Measurements from ENCODE around the gene RSPH6A.
"Not testable (repeated sequence)": the region's sequence is repeated elsewhere in the genome, so short reads cannot be mapped to it uniquely, and the experiment has no call there.

The RSPH6A gene

DNA sequence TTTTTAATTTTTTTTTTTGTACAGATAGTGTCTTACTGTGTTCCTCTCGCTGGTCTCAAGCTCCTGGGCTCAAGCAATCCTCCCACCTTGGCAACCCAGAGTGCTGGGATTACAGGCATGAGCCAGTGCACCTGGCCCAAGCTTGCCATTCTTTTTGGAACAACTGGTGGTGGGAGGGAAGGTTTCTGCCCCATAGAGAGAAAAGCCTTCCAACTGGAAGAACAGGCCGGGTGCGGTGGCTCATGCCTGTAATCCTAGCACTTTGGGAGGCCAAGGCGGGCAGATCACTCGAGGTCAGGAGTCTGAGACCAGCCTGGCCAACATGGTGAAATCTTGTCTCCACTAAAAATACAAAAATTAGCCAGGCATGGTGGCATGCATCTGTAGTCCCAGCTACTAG is 15.6 kb downstream of the RSPH6A start:
- DNase-seq: not testable (repeated sequence)

DNA sequence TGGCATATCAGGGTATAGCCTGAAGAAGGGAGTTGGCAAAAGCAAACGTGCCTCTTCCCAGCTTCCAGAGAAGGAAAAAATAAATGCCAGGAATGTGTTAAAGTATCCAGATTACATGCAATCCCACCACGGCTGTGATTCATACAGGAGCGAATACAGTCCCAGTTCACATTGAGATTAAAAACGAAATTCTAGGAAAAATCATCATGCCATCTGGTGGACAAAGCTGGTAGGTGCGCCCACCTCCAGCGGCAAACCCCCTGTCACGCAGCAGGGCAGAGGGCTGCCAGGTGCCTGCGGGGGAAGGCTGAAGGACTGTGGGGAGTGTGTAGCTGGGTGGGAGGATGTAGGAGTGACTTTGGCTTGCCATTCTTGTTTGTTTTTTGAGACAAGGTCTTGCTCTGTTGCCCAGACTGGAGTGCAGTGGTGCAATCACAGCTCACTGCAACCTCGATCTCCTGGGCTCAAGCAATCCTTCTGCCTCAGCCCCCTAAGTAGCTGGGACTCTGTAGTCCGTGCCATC is 16.1 kb downstream of the RSPH6A start:
- peak; percentile 79 for DNase-seq

DNA sequence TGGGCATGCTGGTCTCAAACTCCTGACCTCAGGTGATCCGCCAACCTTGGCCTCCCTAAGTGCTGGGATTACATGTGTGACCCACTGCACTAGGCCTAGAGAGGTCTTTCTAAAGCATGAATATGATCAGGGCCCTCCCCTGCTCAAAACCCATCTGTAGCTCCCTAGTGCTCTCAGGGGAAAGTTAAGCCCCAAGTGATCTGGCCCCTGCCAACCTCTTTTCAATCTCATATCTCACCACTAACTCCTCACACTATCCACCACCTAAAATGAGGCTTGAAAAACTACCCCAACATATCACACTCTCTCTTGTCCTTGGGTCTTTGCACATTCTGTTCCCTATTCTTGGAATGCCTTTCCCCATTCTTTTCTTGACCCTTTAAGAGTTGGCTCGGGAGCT is 20.5 kb downstream of the RSPH6A start:
- no peak for DNase-seq

DNA sequence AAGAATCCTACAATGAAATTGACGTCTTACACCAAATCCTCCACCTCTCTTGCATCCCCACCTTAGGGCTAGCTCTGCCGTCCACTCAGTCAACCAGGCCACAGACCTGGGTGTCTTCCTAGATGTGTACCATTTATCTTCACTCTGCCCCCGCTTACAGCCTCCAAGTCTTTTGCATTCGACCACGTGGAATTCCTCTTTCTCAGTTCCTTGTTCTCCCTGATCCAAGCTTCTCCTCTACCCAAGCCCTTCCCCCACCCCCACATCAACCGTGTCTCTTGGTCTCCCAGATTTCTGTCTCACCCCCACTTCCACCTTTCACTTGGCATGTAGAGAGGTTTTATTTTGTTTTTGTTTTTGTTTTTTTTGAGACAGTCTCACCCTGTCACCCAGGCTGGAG is 21.2 kb downstream of the RSPH6A start:
- DNase-seq: no peak

DNA sequence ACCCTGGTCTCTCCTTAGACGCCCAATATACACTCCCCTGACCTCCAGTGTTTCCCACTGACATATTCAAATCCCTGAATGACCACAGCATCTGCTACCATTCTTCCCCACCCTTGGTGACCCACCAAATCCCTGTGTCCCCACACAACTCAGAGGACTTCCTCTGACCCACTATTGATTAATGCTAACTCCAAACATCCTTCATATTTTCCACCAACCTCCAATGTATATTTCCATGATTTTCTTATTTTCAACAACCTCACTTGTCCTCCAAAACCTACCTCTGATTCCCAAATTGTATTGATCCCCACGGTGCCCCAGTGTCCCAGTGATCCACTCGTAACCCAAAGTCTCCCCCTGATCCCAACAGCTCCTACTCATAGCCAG is 21.9 kb downstream of the RSPH6A start:
- no peak for DNase-seq

DNA sequence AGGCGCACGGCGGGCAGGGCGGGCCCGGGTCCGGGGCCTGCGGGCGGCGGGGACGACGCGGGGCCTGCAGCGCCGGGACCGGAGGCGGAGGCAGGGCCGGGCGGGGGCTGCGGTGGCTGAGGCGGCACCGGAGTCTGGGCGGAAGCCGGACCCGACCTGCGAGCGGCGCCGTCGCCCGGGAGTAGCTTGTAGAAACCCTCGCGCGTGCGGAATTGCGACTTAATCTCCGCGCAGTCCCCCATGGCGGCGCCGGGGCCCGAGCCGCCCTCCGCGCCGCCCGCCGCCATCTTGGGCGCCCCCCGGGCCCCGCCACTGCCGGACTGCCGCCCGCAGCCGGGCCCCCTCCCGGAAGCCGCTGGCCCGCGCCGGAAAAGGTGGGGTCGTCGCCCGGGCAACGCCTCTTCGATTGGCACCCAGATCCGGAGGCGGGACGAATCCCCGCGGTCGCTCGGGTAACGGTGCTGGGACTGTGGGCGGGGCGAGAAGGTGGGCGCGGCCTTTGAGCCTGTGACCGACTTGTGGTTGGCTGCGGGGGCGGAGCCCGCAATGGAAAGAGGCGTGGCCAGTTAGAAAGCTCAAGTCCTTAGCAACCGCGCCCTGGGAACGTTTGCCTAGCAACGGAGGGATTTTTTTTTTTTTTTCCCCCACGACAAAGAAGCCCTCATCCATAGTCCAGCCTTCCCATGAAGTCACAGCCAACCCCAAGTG is 22.5 kb downstream of the RSPH6A start, which contains the start of gene DMWD:
DMWD (minus strand) TSS at position 376 of the 708 bp plus-strand sequence; CDS start at position 287, 89 bp downstream.
- DNase-seq: peak; percentile 99

DNA sequence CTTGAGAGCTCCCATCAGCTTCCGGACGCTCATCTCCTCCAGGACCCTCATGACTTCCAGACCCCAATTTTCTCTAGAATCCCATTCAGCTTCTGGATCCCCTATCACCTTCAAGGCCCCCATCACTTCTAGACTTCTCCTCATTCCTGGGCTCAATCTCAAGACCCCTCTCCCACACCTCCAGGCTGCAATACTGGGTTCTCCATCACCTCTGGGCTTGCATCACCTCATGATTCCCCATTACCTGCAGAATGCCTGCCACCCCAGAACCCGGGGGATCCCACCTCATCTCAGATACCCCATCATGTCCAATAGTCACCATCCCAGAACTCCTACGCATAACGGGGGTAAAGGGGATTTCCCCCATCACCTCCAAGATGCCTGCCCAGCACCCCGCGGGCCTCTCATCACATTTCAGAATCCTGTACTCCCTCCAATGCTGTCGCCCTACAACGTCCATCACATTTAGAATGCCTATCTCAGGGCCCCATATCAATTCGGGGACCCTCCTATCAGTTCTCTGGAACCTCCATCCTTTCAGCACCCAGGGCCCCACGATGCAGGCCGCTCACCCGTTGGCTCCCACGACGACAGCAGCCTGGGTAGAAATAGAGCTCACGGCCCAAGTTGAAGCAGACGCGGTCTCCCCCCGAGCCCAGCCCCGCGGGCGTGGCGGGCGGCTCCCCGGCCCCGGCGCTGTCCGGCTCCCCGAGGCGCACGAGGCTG is 23.2 kb downstream of the RSPH6A start:
- no peak for DNase-seq

DNA sequence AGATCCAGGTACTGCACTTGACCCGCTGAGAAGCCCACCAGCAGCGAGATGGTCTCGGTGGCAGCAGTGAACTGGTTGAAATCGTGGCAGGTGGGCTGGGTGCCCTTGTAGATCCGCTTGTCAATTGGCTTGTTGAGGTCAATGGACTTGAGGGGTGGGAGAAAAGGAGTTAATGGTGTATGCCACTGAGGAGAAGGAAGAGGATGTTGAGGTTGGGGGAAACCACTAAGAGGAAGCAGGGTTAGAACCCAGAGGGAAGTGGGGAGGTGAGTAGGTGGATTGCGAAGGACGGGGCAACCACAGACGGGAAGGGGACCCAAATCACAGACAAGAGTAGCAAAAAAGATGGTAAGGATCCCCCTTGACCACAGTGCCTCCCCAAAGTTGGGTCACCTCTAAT is 24.2 kb downstream of the RSPH6A start:
- DNase-seq: peak; percentile 74

DNA sequence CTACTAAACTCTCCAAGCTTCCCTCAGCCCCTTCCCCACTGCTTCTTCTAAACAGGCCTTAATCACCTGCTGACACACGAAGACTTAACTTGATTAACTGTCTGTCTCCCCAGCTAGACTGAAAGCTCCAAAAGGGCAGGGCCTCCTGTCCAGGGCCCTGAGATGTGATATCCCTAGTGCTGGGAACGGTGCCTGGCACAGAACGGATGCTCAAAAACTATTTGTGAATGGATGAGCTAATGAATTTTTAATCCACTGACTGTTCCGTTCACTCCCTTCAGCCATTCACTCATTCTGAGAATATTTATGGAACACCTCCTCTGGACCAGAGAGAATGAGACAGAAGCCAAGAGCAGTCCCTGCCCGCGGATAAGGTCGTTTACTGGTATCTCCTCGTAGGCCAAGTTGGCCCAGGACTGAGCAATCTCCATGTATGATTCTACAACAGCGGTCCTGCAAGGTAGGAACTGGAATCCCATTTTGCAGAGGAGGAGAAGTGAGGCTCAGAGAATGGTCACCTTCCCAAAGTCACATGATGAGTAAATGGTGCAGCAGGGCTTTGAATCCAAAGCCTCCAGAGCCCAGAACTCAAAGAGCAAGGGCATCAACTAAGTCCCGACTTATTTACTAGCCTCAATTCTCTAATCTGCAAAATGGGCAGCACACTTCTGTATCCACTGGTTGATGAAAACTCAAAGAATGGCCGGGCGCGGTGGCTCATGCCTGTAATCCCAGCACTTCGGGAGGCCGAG is 25.9 kb downstream of the RSPH6A start:
- no peak for DNase-seq

DNA sequence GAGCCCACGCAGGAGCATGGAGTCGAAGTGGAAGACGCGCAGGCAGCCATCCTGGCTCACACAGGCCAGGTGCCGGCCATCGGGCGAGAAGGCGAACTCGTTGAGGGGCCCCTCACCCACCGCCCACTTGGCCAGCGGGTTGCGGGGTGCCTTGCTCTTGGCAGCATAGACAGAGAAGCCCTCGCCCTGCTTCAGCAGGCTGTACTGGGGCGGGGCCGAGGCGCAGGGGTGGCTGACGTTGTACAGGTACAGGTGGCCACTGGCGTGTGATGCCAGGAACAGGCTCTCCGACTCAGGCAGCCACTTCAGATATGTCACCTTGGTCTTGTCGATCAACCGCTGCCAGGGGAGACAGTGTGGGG is 28.6 kb downstream of the RSPH6A start:
- DNase-seq: no peak

DNA sequence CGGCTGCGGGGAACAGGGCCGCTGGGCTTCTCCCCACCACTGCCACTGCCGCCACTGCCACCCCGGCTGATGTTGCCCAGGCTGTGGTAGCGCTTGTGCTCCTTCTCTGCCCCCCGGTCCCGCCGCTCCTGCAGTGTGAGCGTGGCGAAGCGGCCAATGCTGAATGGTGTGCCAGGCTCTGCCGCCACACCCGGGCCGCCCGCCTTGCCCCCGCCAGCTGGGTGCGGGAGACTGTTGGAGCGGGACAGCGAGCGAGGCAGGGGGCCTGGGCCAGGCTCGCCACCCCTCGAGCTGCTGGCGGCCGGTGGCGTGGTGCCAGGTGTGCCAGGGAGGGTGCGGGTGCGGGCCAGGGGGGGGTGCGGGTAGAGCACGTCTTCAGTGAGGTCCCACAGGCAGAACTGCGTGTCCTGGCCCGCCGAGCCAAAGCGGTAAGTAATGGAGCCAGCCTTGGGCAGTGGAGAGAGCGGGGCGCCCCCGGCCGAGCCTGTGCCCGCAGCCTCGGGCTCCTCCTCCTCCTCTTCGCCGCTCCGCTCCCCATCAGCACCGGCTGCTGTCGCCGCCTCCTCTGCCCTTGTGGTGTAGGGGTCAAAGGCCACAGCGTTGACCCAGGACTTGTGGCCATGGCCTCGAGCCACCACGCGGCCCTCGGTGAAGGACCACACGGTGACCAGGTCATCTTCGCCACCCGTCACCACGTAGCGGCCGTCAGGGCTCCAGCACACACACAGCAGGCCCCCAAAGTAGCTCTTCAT is 29.2 kb downstream of the RSPH6A start:
- no peak for DNase-seq

DNA sequence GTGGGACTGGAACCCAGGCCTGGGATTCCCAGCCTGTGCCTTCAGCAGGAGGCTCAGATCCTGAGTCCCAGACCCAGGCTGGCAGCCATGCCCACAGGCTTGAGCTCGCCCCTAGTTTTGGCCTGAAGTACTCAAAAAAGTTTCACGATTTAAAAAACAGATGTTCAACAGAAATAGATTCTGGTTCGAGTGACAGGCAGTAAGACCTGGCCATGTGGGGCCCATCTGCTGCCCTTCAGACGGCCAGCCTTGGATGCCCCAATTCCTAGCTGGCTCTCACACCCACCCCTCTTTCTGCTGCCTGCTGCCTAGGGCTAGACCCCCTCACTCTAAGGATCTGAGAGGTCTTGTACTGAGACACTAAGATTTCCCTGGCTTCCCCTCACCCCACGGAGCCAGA is 30.0 kb downstream of the RSPH6A start:
- no peak for DNase-seq

DNA sequence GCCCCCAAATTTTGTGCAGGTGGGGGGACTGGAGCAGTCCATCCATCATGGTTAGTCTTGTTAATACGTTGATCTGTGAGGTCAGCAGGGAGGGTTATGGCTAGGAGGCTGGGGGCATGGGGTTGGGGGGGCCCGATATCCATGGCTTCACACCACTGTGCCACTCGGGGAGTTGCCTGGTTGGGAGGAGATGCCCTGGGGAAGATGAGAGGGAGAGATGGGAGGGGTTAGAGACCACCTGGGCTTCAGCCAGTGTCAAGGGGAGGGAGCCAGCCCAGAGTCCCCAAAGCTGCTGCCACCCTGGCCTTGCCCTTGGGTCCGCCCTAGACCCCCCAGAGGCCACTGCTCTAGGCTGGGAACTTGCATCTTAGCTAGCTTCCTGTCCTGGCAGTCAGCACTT is 31.0 kb downstream of the RSPH6A start:
- DNase-seq: no peak

DNA sequence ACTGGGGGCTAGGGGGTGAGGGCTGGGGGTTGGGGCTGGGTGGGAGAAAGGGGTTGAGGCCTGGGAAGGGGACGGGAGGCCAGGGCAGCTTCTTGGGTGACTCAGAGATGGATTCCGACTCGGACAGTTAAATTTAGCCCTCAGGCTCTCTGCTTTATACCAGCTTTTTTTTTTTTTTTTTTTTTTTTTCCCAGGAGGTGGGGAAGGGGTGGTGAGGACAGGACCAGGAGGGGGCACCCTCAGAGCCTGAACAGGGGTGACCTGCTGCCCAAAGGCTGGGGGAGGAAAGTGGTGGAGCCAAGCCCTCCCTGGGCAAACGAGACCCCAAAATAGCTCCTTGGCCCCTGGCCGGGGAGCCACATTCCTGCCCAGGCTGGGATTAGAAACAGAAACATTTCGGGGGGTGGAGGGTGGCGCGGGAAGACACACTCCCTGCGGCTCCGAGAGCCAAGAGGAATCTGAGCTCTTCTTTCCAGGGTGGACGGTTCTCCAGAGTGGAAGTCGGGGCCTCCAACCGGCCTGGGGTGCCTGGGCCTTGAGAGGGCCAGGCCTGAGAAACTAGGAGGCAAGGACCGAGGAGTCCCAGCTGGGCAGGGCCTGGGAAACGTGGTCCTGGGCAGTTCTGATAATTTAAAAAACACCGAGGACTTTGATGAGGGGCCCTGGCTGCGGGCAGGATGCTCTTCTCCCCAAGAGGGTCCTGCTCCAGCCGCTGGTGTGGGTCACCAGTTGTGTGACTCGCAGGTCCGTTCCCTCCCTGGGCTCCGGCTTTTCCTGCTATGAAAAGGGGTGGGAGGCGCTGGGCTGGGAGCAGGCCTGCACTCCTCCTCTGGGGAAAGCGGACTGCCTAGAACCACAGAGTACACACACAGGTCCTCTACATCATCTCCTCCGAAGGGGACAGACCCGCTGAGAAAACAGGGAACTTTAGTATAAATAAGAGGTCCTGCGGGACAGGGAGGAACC is 32.0 kb downstream of the RSPH6A start:
- no peak for DNase-seq

DNA sequence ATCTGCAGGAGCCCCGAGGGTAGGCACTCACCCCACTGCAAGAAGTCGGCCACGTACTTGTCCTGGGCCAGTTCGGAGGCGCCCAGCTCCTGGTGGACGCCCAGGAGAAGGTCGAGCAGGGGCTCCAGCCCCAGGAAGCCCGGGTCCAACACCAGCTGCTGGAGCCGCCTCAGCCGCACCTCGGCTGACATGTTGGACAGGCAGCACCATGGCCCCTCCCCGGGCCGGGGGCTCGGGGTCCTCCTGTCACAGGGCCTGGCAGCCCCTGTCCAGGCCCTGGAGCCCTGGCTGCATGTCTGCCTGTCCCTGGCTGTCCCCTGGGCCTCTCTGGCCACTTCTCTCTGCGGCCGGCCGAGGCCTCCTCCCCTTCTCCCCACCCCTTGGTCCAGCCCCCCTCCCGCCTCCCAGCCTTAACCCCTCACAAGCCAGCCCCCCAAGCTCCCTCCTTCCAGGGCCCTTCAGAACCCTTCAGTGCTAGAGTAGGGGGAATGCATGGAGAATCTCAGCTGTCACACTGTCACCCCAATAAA is 32.9 kb downstream of the RSPH6A start, which contains the start of gene DMPK:
DMPK (minus strand) TSS at position 329 of the 530 bp plus-strand sequence; CDS start at position 191, 138 bp downstream.
- DNase-seq: no peak

DNA sequence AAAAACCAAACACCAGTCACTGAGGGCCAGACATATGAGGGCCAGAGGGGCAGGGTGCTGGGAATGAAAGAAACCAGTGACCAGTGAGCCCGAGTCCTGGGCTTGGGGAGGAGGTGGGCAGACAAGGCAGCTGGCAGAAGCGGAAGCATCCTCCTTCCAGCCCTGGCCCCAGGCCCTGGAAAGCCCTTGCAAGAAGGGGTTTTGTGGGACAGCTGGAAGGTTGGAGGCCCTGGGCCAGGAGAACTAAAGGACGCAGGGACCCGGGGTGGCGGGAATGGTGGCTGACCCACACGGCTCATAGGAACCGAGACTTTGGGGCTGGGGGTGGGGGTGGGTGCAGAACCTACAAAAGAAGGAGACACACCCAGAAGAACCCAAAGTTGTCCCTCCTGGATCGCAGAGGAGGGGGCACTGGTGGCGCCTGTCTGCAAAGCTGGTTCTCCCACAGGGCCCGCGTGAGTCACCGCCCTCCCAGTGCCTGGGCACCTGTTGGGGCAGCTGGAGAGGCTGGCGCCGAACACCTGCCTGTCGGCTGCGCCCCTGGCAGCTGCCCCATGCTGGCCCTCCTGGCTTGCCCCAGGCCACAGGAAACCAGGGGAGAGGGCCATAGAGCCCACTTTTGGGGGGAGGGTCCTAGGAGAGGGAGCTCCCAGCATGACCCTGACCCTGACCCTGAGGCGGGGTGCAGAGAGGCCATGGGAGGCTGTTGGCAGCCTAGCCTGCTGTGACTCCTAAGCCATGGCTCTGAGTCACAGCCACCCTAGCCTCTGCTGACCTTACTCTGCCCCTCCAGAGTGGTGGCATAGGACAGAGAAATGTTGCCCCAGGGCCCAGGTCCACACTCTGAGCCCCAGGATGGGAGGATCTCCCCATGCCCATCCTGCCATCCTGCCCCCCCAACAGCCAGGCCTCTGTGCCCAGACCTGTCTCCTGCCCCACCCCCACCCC is 33.6 kb downstream of the RSPH6A start:
- no peak for DNase-seq

DNA sequence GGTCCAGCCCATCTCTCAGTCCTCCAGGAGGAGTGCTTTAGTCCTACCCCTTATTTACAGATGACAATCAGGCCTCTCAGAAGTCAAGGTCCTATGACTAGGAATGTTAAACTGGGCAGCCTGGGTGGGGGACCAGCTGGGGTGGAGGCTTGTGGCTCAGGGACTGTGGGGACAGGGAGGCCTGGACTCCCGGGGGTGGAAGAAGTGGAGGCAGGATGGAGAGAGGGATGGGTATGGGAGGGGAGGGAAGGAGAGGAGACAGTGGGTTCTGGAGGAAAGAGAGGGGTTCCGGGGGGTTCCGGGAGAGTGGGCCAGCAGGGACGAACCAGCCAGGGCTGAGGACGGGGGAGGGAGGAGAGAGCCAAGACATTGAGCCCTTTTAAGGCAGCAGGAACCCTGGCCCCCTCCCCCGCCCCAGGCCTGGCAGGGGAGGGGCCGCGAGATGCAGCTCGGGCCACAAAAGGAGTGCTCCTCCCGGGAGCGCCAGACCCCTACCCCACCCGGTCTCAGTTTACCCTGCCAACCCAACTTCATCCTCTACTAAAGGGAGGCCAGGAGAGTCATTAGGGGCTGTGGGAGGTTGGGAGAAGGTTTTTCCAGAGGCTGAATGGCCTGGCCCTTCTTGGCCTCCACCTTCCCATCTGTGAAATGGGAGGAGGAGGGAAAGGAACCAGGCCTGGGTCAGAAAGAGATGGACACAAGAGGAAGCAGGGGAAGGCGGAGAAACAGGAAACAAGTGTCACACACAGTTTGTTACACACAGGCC is 34.5 kb downstream of the RSPH6A start:
- DNase-seq: no peak

DNA sequence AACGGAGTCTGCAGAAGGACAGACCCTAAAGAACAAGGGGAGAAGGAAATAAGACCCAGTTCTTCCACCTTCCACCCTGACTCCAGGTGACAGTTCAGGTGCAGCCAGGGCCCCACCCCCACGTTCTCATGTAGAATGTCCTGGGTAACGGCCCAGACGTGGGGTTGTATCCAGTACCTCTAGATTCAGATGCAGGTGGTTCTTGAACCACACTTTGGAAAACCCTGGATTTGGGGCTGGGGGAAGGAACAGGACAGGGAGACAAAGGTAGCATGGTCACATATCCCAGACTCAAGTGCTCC is 35.0 kb downstream of the RSPH6A start:
- no peak for DNase-seq
